B cell (primary cell): ENCODE results near the gene LIN7A. TPM values are rescaled to one million over a fixed set of nuclear protein-coding genes. Genes with fewer than 3 reads are reported as not detected.

Source experiments
- ATAC-seq: fragments of 200-7000 bp; cut with Tn5 transposase; one replicate; pipeline ENCODE4 v1.10.0; 2021; ENCODE audit warnings: low read depth, mild to moderate bottlenecking, moderate number of reproducible peaks, moderate library complexity
- CTCF ChIA-PET: fragments of 350-600 bp; sonication (Branson Sonifier 250); formaldehyde crosslinking; loops from one replicate; lab custom pipeline; 2021; ENCODE audit warnings: antibody characterized with exemption, inconsistent platforms; lab: Charles Lee
- POLR2A ChIA-PET: fragments of 350-600 bp; sonication (Branson Sonifier 250); formaldehyde crosslinking; loops from one replicate; lab custom pipeline; 2021; ENCODE audit warnings: antibody characterized with exemption; lab: Charles Lee
- DNase-seq: peaks from one replicate; pipeline ENCODE4 v3.0.0; 2013
- H2AFZ ChIP-seq: 2 replicates; pipeline ENCODE4 v1.6.1; 2012; ENCODE audit warnings: mild to moderate bottlenecking, low read depth, low read length; ENCODE audit not compliant: insufficient read depth, poor library complexity, severe bottlenecking
- H3K27ac ChIP-seq, 2 donors: 1 replicate in 1 of 2; 2 replicates in 1 of 2; pipeline ENCODE4 v1.5.1; 2012 to 2013; ENCODE audit warnings: low read length in 2 of 2, mild to moderate bottlenecking in 2 of 2, moderate library complexity in 1 of 2
- H3K27me3 ChIP-seq, 4 experiments: fragments of 200-600 bp in 1 of 4; sonication (generic) in 1 of 4; replicated peaks in 1 of 4; 1 replicate in 2 of 4; 2 replicates in 2 of 4; pipeline versions ENCODE4 v1.6.1 to v1.7.0; 2013 to 2016; ENCODE audit warnings: low read length in 3 of 4, mild to moderate bottlenecking in 2 of 4, mixed read lengths in 1 of 4, moderate library complexity in 1 of 4; ENCODE audit not compliant: insufficient read depth in 4 of 4, control insufficient read depth in 3 of 4; ENCODE audit errors: control extremely low read depth in 1 of 4
- H3K36me3 ChIP-seq, 2 experiments: replicated peaks in 1 of 2; 1 replicate in 1 of 2; 2 replicates in 1 of 2; pipeline versions ENCODE4 v1.6.1 to v1.7.1; 2013; ENCODE audit warnings: low read length in 1 of 2; ENCODE audit not compliant: insufficient read depth in 2 of 2, control insufficient read depth in 1 of 2; ENCODE audit errors: control extremely low read depth in 1 of 2, extremely low read depth in 1 of 2
- H3K4me1 ChIP-seq, 2 donors: fragments of 200-600 bp in 1 of 2; sonication (generic) in 1 of 2; 1 replicate in 1 of 2; 2 replicates in 1 of 2; pipeline versions ENCODE4 v1.5.1 to v1.6.1; 2013 to 2017; ENCODE audit warnings: low read length in 2 of 2; ENCODE audit not compliant: control insufficient read depth in 2 of 2, insufficient read depth in 2 of 2
- H3K4me2 ChIP-seq: replicated peaks from 2 replicates; pipeline ENCODE3; 2012; ENCODE audit warnings: mild to moderate bottlenecking, low read depth, low read length; ENCODE audit not compliant: poor library complexity, severe bottlenecking
- H3K4me3 ChIP-seq, 5 experiments: fragments of 200-600 bp in 1 of 5; sonication (generic) in 1 of 5; 1 replicate in 3 of 5; 2 replicates in 2 of 5; pipeline versions ENCODE4 v1.5.1 to v1.7.0; 2011 to 2016; ENCODE audit warnings: low read length in 4 of 5, mild to moderate bottlenecking in 4 of 5, low read depth in 2 of 5, control low read depth in 1 of 5, moderate library complexity in 1 of 5; ENCODE audit not compliant: insufficient read depth in 1 of 5; ENCODE audit errors: control extremely low read depth in 1 of 5, extremely low read depth in 1 of 5
- H3K79me2 ChIP-seq: fragments of 200-600 bp; sonication (generic); one replicate; pipeline ENCODE4 v1.6.0; 2016; ENCODE audit warnings: low read length; ENCODE audit not compliant: control insufficient read depth, insufficient read depth
- H3K9ac ChIP-seq: fragments of 200-600 bp; sonication (generic); 2 replicates; pipeline ENCODE4 v1.6.1; 2017; ENCODE audit warnings: mild to moderate bottlenecking, low read length, moderate library complexity
- H3K9me3 ChIP-seq, 3 donors: one replicate each; pipeline versions ENCODE4 v1.6.1 to v1.7.1; 2013; ENCODE audit warnings: low read length in 2 of 3; ENCODE audit not compliant: control insufficient read depth in 2 of 3, insufficient read depth in 1 of 3; ENCODE audit errors: control extremely low read depth in 1 of 3
- H4K20me1 ChIP-seq: 2 replicates; pipeline ENCODE4 v1.6.0; 2012; ENCODE audit warnings: mild to moderate bottlenecking, low read length; ENCODE audit not compliant: insufficient read depth, control insufficient read depth, poor library complexity, severe bottlenecking
- H3K27ac Mint-ChIP-seq: one replicate; pipeline ENCODE4 v1.8.0; 2021; ENCODE audit warnings: mixed read lengths
- H3K27me3 Mint-ChIP-seq: one replicate; pipeline ENCODE4 v1.8.0; 2021; ENCODE audit warnings: mixed read lengths
- H3K4me1 Mint-ChIP-seq: one replicate; pipeline ENCODE4 v1.8.0; 2021; ENCODE audit warnings: mixed read lengths
- H3K4me3 Mint-ChIP-seq: one replicate; pipeline ENCODE4 v1.8.0; 2021; ENCODE audit warnings: mixed read lengths
- H3K9me3 Mint-ChIP-seq: one replicate; pipeline ENCODE4 v1.8.0; 2022; ENCODE audit warnings: mixed read lengths; ENCODE audit not compliant: insufficient read depth
- EZH2 ChIP-seq: IDR thresholded peaks from 2 replicates; pipeline ENCODE4 v1.6.1; 2012; ENCODE audit warnings: borderline replicate concordance, low read depth, mild to moderate bottlenecking, moderate library complexity, low read length; ENCODE audit not compliant: insufficient read depth, poor library complexity, severe bottlenecking
- WGBS: methylation state at CpG from one replicate; pipeline ENCODE4 v1.1.5; 2013; ENCODE audit warnings: missing lambda C conversion rate; ENCODE audit not compliant: insufficient coverage; 5-methylcytosine and 5-hydroxymethylcytosine counted together
- intact Hi-C: fragments of 100-400 bp; cut with micrococcal nuclease; formaldehyde crosslinking; loops from one replicate; pipeline ENCODE4 v1.10.0; 2022
- polyA plus RNA-seq: library from polyadenylated mRNA; depleted of rRNA; stranded (reverse); fragments of >200 nt; gene quantifications from 2 replicates; pipeline ENCODE4 v1.2.3, GENCODE V29; 2012
- total RNA-seq, 2 donors: library from RNA; stranded (reverse); fragments of 120-200 nt in 1 of 2; gene quantifications; 1 replicate in 1 of 2; 2 replicates in 1 of 2; pipeline versions ENCODE4 v1.2.3 to v1.2.4, GENCODE V29; 2013 to 2022
- TF ChIP-seq, protein P1 (sequence below): fragments of 200-600 bp; IDR thresholded peaks from one replicate; pipeline ENCODE4 v1.8.0; 2022; ENCODE audit warnings: antibody characterized with exemption, mild to moderate bottlenecking

The LIN7A gene
- total and polyA plus RNA-seq, 2 donors (not counting 1 experiment from before 2014, with no cell fraction given): 0.10 TPM; not detected in 1

DNA sequence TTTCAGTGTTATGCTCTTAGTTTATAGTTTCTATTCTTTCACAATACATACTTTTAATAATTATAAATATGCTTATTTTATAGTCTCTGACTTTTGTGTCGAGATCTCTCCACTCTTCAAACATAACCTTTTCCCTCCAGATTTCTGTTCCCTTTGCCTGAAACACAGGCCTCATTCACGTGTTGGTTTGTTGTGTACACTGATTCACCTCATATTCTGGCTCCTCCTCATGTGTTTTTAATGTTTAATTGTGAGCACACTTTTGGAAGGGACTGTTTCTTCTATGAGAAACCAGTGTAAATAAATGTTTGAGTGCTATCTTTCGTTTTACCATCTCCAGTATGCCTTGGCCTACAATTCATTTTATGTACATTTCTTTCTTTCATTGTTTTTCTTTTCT, 20.1 kb downstream of the LIN7A start:
- H3K4me3 Mint-ChIP-seq: no peak overlapping the region
- H3K27me3 ChIP-seq: no peaks in the 10 kb centered on the region
- H3K36me3 ChIP-seq: no peaks in the 10 kb centered on the region
- no peaks in the 10 kb centered on the region for H3K9me3 Mint-ChIP-seq
- no peaks in the 10 kb centered on the region for H3K27me3 Mint-ChIP-seq
- no peak overlapping the region for H3K27ac Mint-ChIP-seq
- H3K4me1 Mint-ChIP-seq: no peaks in the 10 kb centered on the region
- H3K9me3 ChIP-seq: no peaks in the 10 kb centered on the region
- H3K9ac ChIP-seq: no peak overlapping the region
- 100% methylated on average over 1 of the region's 3 CpGs for WGBS
- ATAC-seq: no peak
- H3K79me2 ChIP-seq: no peaks in the 10 kb centered on the region
- no peak overlapping the region for H2AFZ ChIP-seq
- intact Hi-C loops: no loop called here
- TF ChIP-seq, protein P1, sequence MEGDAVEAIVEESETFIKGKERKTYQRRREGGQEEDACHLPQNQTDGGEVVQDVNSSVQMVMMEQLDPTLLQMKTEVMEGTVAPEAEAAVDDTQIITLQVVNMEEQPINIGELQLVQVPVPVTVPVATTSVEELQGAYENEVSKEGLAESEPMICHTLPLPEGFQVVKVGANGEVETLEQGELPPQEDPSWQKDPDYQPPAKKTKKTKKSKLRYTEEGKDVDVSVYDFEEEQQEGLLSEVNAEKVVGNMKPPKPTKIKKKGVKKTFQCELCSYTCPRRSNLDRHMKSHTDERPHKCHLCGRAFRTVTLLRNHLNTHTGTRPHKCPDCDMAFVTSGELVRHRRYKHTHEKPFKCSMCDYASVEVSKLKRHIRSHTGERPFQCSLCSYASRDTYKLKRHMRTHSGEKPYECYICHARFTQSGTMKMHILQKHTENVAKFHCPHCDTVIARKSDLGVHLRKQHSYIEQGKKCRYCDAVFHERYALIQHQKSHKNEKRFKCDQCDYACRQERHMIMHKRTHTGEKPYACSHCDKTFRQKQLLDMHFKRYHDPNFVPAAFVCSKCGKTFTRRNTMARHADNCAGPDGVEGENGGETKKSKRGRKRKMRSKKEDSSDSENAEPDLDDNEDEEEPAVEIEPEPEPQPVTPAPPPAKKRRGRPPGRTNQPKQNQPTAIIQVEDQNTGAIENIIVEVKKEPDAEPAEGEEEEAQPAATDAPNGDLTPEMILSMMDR: no peak
- TF ChIP-seq EZH2: no peak
- no peak overlapping the region for H3K4me3 ChIP-seq
- no peak for DNase-seq
- CTCF ChIA-PET: no interaction called here
- H3K4me1 ChIP-seq: no peaks in the 10 kb centered on the region
- no peak overlapping the region for H3K27ac ChIP-seq
- no peak overlapping the region for H3K4me2 ChIP-seq
- H4K20me1 ChIP-seq: no peaks in the 10 kb centered on the region
- POLR2A ChIA-PET: no interaction called here

- no peaks in the 10 kb centered on the region for H3K9me3 Mint-ChIP-seq
- Histone ChIP-seq H3K9ac (no peak overlapping the region), H3K27ac (no peak overlapping the region), H4K20me1 (no peaks in the 10 kb centered on the region), H3K9me3 (no peaks in the 10 kb centered on the region), H2AFZ (no peak overlapping the region), H3K36me3 (no peaks in the 10 kb centered on the region), H3K4me2 (no peak overlapping the region), H3K27me3 (no peaks in the 10 kb centered on the region), H3K4me3 (no peak overlapping the region), H3K4me1 (no peaks in the 10 kb centered on the region), H3K79me2 (no peaks in the 10 kb centered on the region)
- 74% methylated on average over 3 of the region's 13 CpGs for WGBS
- no peak for ATAC-seq
- H3K27me3 Mint-ChIP-seq: no peaks in the 10 kb centered on the region
- POLR2A ChIA-PET: no interaction called here
- TF ChIP-seq EZH2: no peak
- TF ChIP-seq, protein P1: no peak
- H3K4me3 Mint-ChIP-seq: no peak overlapping the region
- H3K4me1 Mint-ChIP-seq: no peaks in the 10 kb centered on the region
- intact Hi-C loops: no loop called here
- CTCF ChIA-PET: no interaction called here
- DNase-seq: no peak
- no peak overlapping the region for H3K27ac Mint-ChIP-seq
Observed at GRCh38 chr12:80912901-80913770, 24.6 kb downstream of the LIN7A start.
